H1 (cell line): Measurements from ENCODE around the gene ARHGAP5.

Source experiments
- CEBPB ChIP-seq: IDR thresholded peaks from 2 replicates; pipeline ENCODE4 v1.6.1; 2012; ENCODE audit warnings: low read depth, low read length
- CTCF ChIP-seq, 3 experiments: IDR thresholded peaks; 1 replicate in 2 of 3; 2 replicates in 1 of 3; pipeline versions ENCODE4 v1.5.1 to v1.6.1; 2011; ENCODE audit warnings: low read length in 3 of 3, mild to moderate bottlenecking in 3 of 3, inconsistent platforms in 2 of 3, low read depth in 1 of 3, moderate library complexity in 1 of 3; ENCODE audit not compliant: insufficient read depth in 1 of 3; ENCODE audit errors: control extremely low read depth in 1 of 3
- EP300 ChIP-seq, 2 experiments: IDR thresholded peaks; 1 replicate in 1 of 2; 2 replicates in 1 of 2; pipeline ENCODE4 v1.6.1; 2011 to 2012; ENCODE audit warnings: low read depth in 2 of 2, low read length in 2 of 2, mild to moderate bottlenecking in 2 of 2, borderline replicate concordance in 1 of 2, inconsistent platforms in 1 of 2, moderate library complexity in 1 of 2
- EZH2 ChIP-seq: fragments of 200-600 bp; sonication (generic); IDR thresholded peaks from 2 replicates; pipeline ENCODE4 v1.7.1; 2012; ENCODE audit warnings: low read depth, mild to moderate bottlenecking, moderate library complexity, low read length, inconsistent platforms; ENCODE audit not compliant: severe bottlenecking
- MAX ChIP-seq: IDR thresholded peaks from 2 replicates; pipeline ENCODE4 v1.6.1; 2012; ENCODE audit warnings: inconsistent platforms
- POLR2AphosphoS5 ChIP-seq: IDR thresholded peaks from 2 replicates; pipeline ENCODE4 v1.6.1; 2011; ENCODE audit warnings: low read depth, low read length
- RBBP5 ChIP-seq: IDR thresholded peaks from 2 replicates; pipeline ENCODE4 v1.7.1; 2012; ENCODE audit warnings: low read depth, mild to moderate bottlenecking, inconsistent platforms, low read length, moderate library complexity, borderline replicate concordance
- RFX5 ChIP-seq: IDR thresholded peaks from 2 replicates; pipeline ENCODE4 v1.6.1; 2011; ENCODE audit warnings: low read depth, low read length, improper control_type of control experiment, borderline replicate concordance
- RNF2 ChIP-seq: fragments of 200-900, 300-1000 bp; sonication (generic); IDR thresholded peaks from 2 replicates; pipeline ENCODE4 v1.7.1; 2016; ENCODE audit warnings: borderline replicate concordance, low read depth, mild to moderate bottlenecking, antibody characterized with exemption, low read length; ENCODE audit not compliant: poor library complexity, severe bottlenecking; ENCODE audit errors: missing control alignments
- SP1 ChIP-seq: IDR thresholded peaks from 2 replicates; pipeline ENCODE4 v1.6.1; 2011; ENCODE audit warnings: low read depth, low read length
- TCF12 ChIP-seq: IDR thresholded peaks from 2 replicates; pipeline ENCODE4 v1.6.1; 2011; ENCODE audit warnings: low read depth, mild to moderate bottlenecking, low read length
- USF2 ChIP-seq: IDR thresholded peaks from 2 replicates; pipeline ENCODE4 v1.6.1; 2011; ENCODE audit warnings: low read length, improper control_type of control experiment

- no peak for TF ChIP-seq MAX
- no peak for TF ChIP-seq TCF12
- no peak for TF ChIP-seq CTCF (IDR thresholded peaks at IDR 0.05; ENCODE audit: control extremely low read depth in 1 of 3, insufficient read depth in 1 of 3, low read depth in 1 of 3, low read length in 3 of 3)
- TF ChIP-seq EP300 (IDR thresholded peaks at IDR 0.05; ENCODE audit: borderline replicate concordance in 1 of 2, low read depth in 2 of 2, low read length in 2 of 2), result no peak
- no peak for TF ChIP-seq POLR2AphosphoS5
- TF ChIP-seq SP1, result no peak
- no peak for TF ChIP-seq RFX5
- TF ChIP-seq EZH2, result no peak
- TF ChIP-seq USF2, result no peak
- TF ChIP-seq RNF2, result no peak
- no peak for TF ChIP-seq CEBPB
- no peak for TF ChIP-seq RBBP5
Observed at GRCh38 chr14:32028599-32028998, 48.5 kb upstream of the ARHGAP5 start.
